Prostate gland (tissue), 2 donors: ENCODE measurements around the gene PTPRJ. TPM values are rescaled to one million over a fixed set of nuclear protein-coding genes. Genes with fewer than 3 reads are reported as not detected.

Experiments used
- DNase-seq: peaks from one replicate; pipeline ENCODE4 v3.0.0-alpha.2; 2019; ENCODE audit warnings: low spot score
- H3K27ac ChIP-seq, 2 donors: fragments of 200-600 bp; sonication (generic); 2 replicates each; pipeline ENCODE4 v1.5.1; 2017 to 2019
- H3K27me3 ChIP-seq: fragments of 200-600 bp; sonication (generic); replicated peaks from 2 replicates; pipeline ENCODE4 v1.5.1; 2019; ENCODE audit not compliant: insufficient read depth
- H3K36me3 ChIP-seq, 2 donors: fragments of 200-600 bp; sonication (generic); 1 replicate in 1 of 2; 2 replicates in 1 of 2; pipeline versions ENCODE4 v1.5.1 to v1.8.1; 2017 to 2019
- H3K4me1 ChIP-seq: fragments of 200-600 bp; sonication (generic); replicated peaks from 2 replicates; pipeline ENCODE4 v1.5.1; 2019
- H3K4me3 ChIP-seq, 2 donors: fragments of 200-600 bp; sonication (generic); 2 replicates each; pipeline ENCODE4 v1.5.1; 2017 to 2019
- H3K9me3 ChIP-seq: fragments of 200-600 bp; sonication (generic); 2 replicates; pipeline ENCODE4 v1.5.1; 2017
- CTCF ChIP-seq, 4 experiments: fragments of 200-600 bp in 2 of 4; fragments of 450-650 bp in 2 of 4; sonication (generic) in 2 of 4; IDR thresholded peaks; 1 replicate in 3 of 4; 2 replicates in 1 of 4; pipeline ENCODE4 v1.5.1; 2016 to 2019; ENCODE audit warnings: antibody characterized with exemption in 4 of 4, mild to moderate bottlenecking in 2 of 4, moderate library complexity in 2 of 4
- POLR2A ChIP-seq: fragments of 450-650 bp; IDR thresholded peaks from one replicate; pipeline ENCODE4 v1.6.1; 2016; ENCODE audit warnings: antibody characterized with exemption, mild to moderate bottlenecking
- POLR2AphosphoS5 ChIP-seq: sonication (generic); formaldehyde crosslinking; IDR thresholded peaks from one replicate; pipeline ENCODE4 v1.6.1; 2017; ENCODE audit warnings: antibody characterized with exemption
- WGBS: methylation state at CpG from one replicate; pipeline ENCODE4 v1.1.5; 2018; 5-methylcytosine and 5-hydroxymethylcytosine counted together
- intact Hi-C: fragments of 100-400 bp; cut with DNase I; formaldehyde crosslinking; loops from one replicate; pipeline ENCODE4 v1.14.2; 2022
- total RNA-seq, 2 donors: library from RNA; depleted of rRNA; stranded (reverse); fragments of >200 nt; gene quantifications; one replicate each; pipeline ENCODE4 v1.1.0, GENCODE V29; 2016

PTPRJ gene
- total RNA-seq, 2 donors from 2014 or later = 24.9 to 48.0 TPM

GRCh38 chr11:48123254-48123875 lies 143.0 kb downstream of the PTPRJ start:
- DNase-seq = no peak
- H3K36me3 ChIP-seq = no peaks in the 10 kb centered on the region
- TF ChIP-seq POLR2A = no peak
- no peak for TF ChIP-seq CTCF (IDR thresholded peaks at IDR 0.05)
- no peak for TF ChIP-seq POLR2AphosphoS5
- no peaks in the 10 kb centered on the region for H3K27me3 ChIP-seq
- no peak overlapping the region for H3K27ac ChIP-seq
- H3K4me1 ChIP-seq = no peaks in the 10 kb centered on the region
- H3K4me3 ChIP-seq = no peak overlapping the region
- H3K9me3 ChIP-seq = no peaks in the 10 kb centered on the region
- intact Hi-C loops = no loop called here
- 95% methylated on average over 8 of the region's 8 CpGs for WGBS

- no peak for DNase-seq
- Histone ChIP-seq H3K27me3 (no peaks in the 10 kb centered on the region), H3K36me3 (no peaks in the 10 kb centered on the region), H3K4me1 (no peaks in the 10 kb centered on the region), H3K4me3 (no peak overlapping the region), H3K9me3 (no peaks in the 10 kb centered on the region), H3K27ac (no peak overlapping the region)
- intact Hi-C loops = no loop called here
- WGBS = 78% methylated on average over 6 of the region's 6 CpGs
- TF ChIP-seq CTCF (IDR thresholded peaks at IDR 0.05) = no peak
- TF ChIP-seq POLR2A = no peak
- no peak for TF ChIP-seq POLR2AphosphoS5
Observed at GRCh38 chr11:48123934-48124755, 143.8 kb downstream of the PTPRJ start.

- WGBS = 85% methylated on average over 11 of the region's 11 CpGs
- Histone ChIP-seq H3K4me3 (no peak overlapping the region), H3K4me1 (no peaks in the 10 kb centered on the region), H3K9me3 (no peaks in the 10 kb centered on the region), H3K27me3 (no peaks in the 10 kb centered on the region), H3K36me3 (no peaks in the 10 kb centered on the region), H3K27ac (no peak overlapping the region)
- intact Hi-C loops = no loop called here
- TF ChIP-seq CTCF (IDR thresholded peaks at IDR 0.05) = no peak
- TF ChIP-seq POLR2A = no peak
- TF ChIP-seq POLR2AphosphoS5 = no peak
- DNase-seq = no peak
Observed at GRCh38 chr11:48124880-48125279, 144.5 kb downstream of the PTPRJ start.

- no peak overlapping the region for H3K4me3 ChIP-seq
- no peak for TF ChIP-seq POLR2AphosphoS5
- no peak for TF ChIP-seq CTCF (IDR thresholded peaks at IDR 0.05)
- TF ChIP-seq POLR2A = no peak
- H3K27me3 ChIP-seq = no peaks in the 10 kb centered on the region
- no peaks in the 10 kb centered on the region for H3K4me1 ChIP-seq
- no peak for DNase-seq
- H3K9me3 ChIP-seq = no peaks in the 10 kb centered on the region
- H3K27ac ChIP-seq = no peak overlapping the region
- intact Hi-C loops = no loop called here
- 91% methylated on average over 6 of the region's 6 CpGs for WGBS
- no peaks in the 10 kb centered on the region for H3K36me3 ChIP-seq
Observed at GRCh38 chr11:48125866-48126265, 145.5 kb downstream of the PTPRJ start.
